Endothelial cell of umbilical vein (primary cell): ENCODE results near the gene LMF1.

Experiments
- CTCF ChIP-seq, 2 donors: IDR thresholded peaks; 1 replicate in 1 of 2; 2 replicates in 1 of 2; pipeline ENCODE4 v1.5.1; 2011; ENCODE audit warnings: low read length in 2 of 2, mild to moderate bottlenecking in 2 of 2, moderate library complexity in 2 of 2, control low read depth in 1 of 2, inconsistent platforms in 1 of 2, low read depth in 1 of 2; ENCODE audit not compliant: insufficient read depth in 1 of 2; ENCODE audit errors: extremely low read depth in 1 of 2
- EZH2 ChIP-seq: IDR thresholded peaks from 2 replicates; pipeline ENCODE4 v1.6.1; 2012; ENCODE audit warnings: borderline replicate concordance, low read depth, mild to moderate bottlenecking, moderate library complexity, low read length, inconsistent platforms; ENCODE audit not compliant: severe bottlenecking
- FOS ChIP-seq: IDR thresholded peaks from 2 replicates; pipeline ENCODE4 v1.6.1; 2011; ENCODE audit warnings: mild to moderate bottlenecking, low read length, moderate library complexity, borderline replicate concordance; ENCODE audit not compliant: insufficient read depth
- MAX ChIP-seq: IDR thresholded peaks from 2 replicates; pipeline ENCODE4 v1.6.1; 2011; ENCODE audit not compliant: insufficient read depth, insufficient read length
- MYC ChIP-seq: IDR thresholded peaks from one replicate; pipeline ENCODE4 v1.6.1; 2011; ENCODE audit warnings: mild to moderate bottlenecking, low read depth, low read length
- POLR2A ChIP-seq: IDR thresholded peaks from 2 replicates; pipeline ENCODE4 v1.6.1; 2012; ENCODE audit warnings: low read depth, mild to moderate bottlenecking, control low read depth, low read length

DNA sequence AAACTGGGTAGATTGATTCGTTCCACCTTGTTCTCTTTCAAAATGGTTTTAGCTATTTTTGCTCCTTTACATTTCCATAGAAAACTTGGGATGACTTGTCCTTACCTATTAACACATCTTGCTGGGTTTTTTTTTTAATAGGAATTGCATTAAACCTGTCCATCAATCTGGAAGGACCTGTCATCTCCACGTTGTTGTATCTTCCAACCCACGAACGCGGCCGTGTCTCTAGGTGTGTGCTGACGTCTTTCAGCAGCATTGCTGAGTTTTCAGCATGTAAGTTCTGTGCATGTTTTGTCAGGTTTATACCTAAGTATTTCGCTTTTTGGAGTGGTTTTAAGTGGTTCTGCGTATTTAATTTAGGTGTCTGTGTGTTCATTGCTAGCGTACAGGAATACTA is 109.9 kb downstream of the LMF1 start:
- TF ChIP-seq CTCF (IDR thresholded peaks at IDR 0.05; ENCODE audit: extremely low read depth in 1 of 2, insufficient read depth in 1 of 2, low read depth in 1 of 2, low read length in 2 of 2) (no peak), FOS (no peak), MYC (no peak), MAX (no peak), EZH2 (no peak), POLR2A (no peak)
